OCI-LY1 (cell line): ENCODE results near the gene EIF3L.

Source experiments
- H2AFZ ChIP-seq: fragments of 200-600 bp; sonication (generic), shearing (Covaris generic); 2 replicates; pipeline ENCODE4 v1.6.0; 2014; ENCODE audit warnings: antibody characterized with exemption, mild to moderate bottlenecking, low read length
- H3F3A ChIP-seq: fragments of 200-600 bp; sonication (generic), shearing (Covaris generic); 2 replicates; pipeline ENCODE4 v1.6.0; 2014; ENCODE audit warnings: mild to moderate bottlenecking, antibody characterized with exemption, low read length, moderate library complexity; ENCODE audit not compliant: insufficient read depth
- H3K27ac ChIP-seq: fragments of 200-600 bp; sonication (generic); 2 replicates; pipeline ENCODE4 v1.5.1; 2014; ENCODE audit warnings: low read length, mixed run types, mild to moderate bottlenecking, low read depth; ENCODE audit not compliant: poor library complexity, severe bottlenecking
- H3K27me3 ChIP-seq: fragments of 200-600 bp; sonication (generic); 2 replicates; pipeline ENCODE4 v1.6.0; 2014; ENCODE audit warnings: antibody characterized with exemption, mild to moderate bottlenecking, low read length, moderate library complexity; ENCODE audit not compliant: insufficient read depth
- H3K36me3 ChIP-seq: fragments of 200-600 bp; sonication (generic); 2 replicates; pipeline ENCODE4 v1.6.1; 2014; ENCODE audit warnings: mild to moderate bottlenecking, antibody characterized with exemption, low read length, moderate library complexity, mixed read lengths; ENCODE audit not compliant: insufficient read depth
- H3K4me1 ChIP-seq: fragments of 200-600 bp; sonication (generic); 2 replicates; pipeline ENCODE4 v1.5.1; 2014; ENCODE audit warnings: mild to moderate bottlenecking, low read length, moderate library complexity; ENCODE audit not compliant: insufficient read depth, severe bottlenecking
- H3K4me2 ChIP-seq: fragments of 200-600 bp; sonication (generic), shearing (Covaris generic); 2 replicates; pipeline ENCODE4 v1.6.1; 2014; ENCODE audit warnings: low read length
- H3K4me3 ChIP-seq: fragments of 200-600 bp; sonication (generic); 2 replicates; pipeline ENCODE4 v1.5.1; 2014; ENCODE audit warnings: low read length, low read depth, mild to moderate bottlenecking, mixed read lengths; ENCODE audit not compliant: poor library complexity, severe bottlenecking
- H3K79me2 ChIP-seq: fragments of 200-600 bp; shearing (Covaris generic); 2 replicates; pipeline ENCODE4 v1.6.1; 2016; ENCODE audit warnings: mixed run types, low read length, mixed read lengths; ENCODE audit not compliant: insufficient read depth
- H3K9ac ChIP-seq: fragments of 200-600 bp; sonication (generic), shearing (Covaris generic); 2 replicates; pipeline ENCODE4 v1.6.1; 2014; ENCODE audit warnings: mild to moderate bottlenecking, low read length, mixed read lengths
- H3K9me2 ChIP-seq: fragments of 200-600 bp; sonication (generic), shearing (Covaris generic); 2 replicates; pipeline ENCODE4 v1.6.1; 2014; ENCODE audit warnings: low read depth, mild to moderate bottlenecking, low read length, mixed read lengths
- H3K9me3 ChIP-seq: fragments of 200-600 bp; shearing (Covaris generic); 2 replicates; pipeline ENCODE4 v1.6.1; 2014; ENCODE audit warnings: low read length, mixed read lengths
- H4K20me1 ChIP-seq: fragments of 200-600 bp; sonication (generic), shearing (Covaris generic); 2 replicates; pipeline ENCODE4 v1.6.0; 2016; ENCODE audit warnings: mild to moderate bottlenecking, low read length; ENCODE audit not compliant: insufficient read depth
- EZH2 ChIP-seq: fragments of 200-600 bp; sonication (generic), shearing (Covaris generic); IDR thresholded peaks from 2 replicates; pipeline ENCODE4 v1.8.0; 2017; ENCODE audit warnings: borderline replicate concordance, mixed run types, mild to moderate bottlenecking, antibody characterized with exemption, low read length, moderate library complexity, mixed read lengths
- TF ChIP-seq, protein P1 (sequence below): fragments of 200-600 bp; sonication (generic), shearing (Covaris generic); IDR thresholded peaks from 2 replicates; pipeline ENCODE4 v1.5.1; 2017; ENCODE audit warnings: mild to moderate bottlenecking, antibody characterized with exemption, low read length, moderate library complexity, mixed read lengths

EIF3L gene

DNA sequence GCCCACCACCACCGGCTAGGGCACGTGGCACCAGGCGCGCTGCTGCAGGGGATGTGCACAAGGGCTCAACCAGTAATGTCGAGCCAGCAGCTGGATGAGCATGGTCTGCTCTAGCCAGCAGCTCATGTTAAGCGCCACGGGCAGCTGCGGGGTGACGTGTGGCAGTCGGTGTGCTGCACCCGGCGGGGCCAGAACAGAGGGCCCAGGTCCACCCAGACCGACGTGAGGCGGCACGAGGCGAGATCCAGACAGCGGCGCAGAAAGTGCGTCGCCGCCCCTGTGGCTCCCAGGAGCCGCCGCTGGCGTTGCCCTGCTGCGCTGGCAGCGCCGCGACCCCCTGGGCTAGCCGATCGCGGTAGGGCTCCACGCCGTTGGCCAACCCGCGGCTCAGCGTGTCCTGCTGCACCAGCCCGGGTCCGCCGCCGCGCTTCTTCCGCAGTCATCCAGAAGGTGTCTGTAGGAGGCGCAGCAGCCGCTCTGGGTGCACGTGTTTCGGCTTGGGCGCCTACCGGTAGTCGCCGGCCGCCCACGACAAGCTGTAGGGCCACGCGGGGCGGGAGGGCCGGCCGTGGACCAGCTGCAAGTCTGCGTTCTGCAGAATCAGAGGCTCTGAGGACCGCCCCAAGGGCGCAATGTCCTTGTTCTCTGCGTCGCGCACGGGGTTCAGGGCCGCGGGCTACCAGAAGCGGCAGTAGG lies 30.7 kb upstream of the EIF3L start:
- Histone ChIP-seq H3K79me2 (no peaks in the 10 kb centered on the region), H3K9me3 (no peaks in the 10 kb centered on the region), H3K9ac (peak overlapping the region; percentile 43; the same call in 1 of the 2 replicates), H3K9me2 (no peaks in the 10 kb centered on the region), H3K27me3 (no peaks in the 10 kb centered on the region; the same call in 1 of the 2 replicates), H3F3A (no peaks in the 10 kb centered on the region), H3K27ac (no peak overlapping the region), H2AFZ (no peak overlapping the region), H3K4me2 (peak overlapping the region; percentile 67), H3K4me3 (peak overlapping the region; percentile 49), H4K20me1 (no peaks in the 10 kb centered on the region), H3K4me1 (peaks cover 21% of the 10 kb centered on the region), H3K36me3 (0 out of 2 replicates have a peak, but pooled peaks cover 13% of the 10 kb centered on the region)
- TF ChIP-seq EZH2 = no peak
- TF ChIP-seq, protein P1, sequence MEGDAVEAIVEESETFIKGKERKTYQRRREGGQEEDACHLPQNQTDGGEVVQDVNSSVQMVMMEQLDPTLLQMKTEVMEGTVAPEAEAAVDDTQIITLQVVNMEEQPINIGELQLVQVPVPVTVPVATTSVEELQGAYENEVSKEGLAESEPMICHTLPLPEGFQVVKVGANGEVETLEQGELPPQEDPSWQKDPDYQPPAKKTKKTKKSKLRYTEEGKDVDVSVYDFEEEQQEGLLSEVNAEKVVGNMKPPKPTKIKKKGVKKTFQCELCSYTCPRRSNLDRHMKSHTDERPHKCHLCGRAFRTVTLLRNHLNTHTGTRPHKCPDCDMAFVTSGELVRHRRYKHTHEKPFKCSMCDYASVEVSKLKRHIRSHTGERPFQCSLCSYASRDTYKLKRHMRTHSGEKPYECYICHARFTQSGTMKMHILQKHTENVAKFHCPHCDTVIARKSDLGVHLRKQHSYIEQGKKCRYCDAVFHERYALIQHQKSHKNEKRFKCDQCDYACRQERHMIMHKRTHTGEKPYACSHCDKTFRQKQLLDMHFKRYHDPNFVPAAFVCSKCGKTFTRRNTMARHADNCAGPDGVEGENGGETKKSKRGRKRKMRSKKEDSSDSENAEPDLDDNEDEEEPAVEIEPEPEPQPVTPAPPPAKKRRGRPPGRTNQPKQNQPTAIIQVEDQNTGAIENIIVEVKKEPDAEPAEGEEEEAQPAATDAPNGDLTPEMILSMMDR = peak; percentile 59

DNA sequence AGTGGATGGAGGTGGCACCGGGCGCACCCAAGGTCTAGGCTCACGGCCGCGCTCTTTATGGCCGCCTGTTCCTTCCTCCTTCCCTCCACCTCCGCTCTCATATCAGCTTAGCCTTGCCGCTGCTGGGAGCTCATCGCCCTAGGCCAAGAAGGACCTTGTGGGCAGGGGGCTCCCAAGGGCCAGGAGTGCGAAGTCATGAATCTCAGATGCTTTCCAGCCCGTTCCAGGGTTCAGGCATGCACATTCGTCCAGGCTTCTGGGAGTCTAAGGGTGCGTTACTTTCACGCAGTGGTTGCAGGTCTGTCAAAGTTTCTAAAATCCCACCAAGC lies 30.1 kb upstream of the EIF3L start:
- Histone ChIP-seq H3K9me2 (no peaks in the 10 kb centered on the region), H3K27ac (no peak overlapping the region), H3K4me2 (peak overlapping the region; percentile 67), H3K9me3 (no peaks in the 10 kb centered on the region), H3K4me3 (peak overlapping the region; percentile 49), H3F3A (no peaks in the 10 kb centered on the region), H3K79me2 (no peaks in the 10 kb centered on the region), H3K9ac (peak overlapping the region; percentile 43; the same call in 1 of the 2 replicates), H3K36me3 (0 out of 2 replicates have a peak, but pooled peaks cover 13% of the 10 kb centered on the region), H4K20me1 (no peaks in the 10 kb centered on the region), H2AFZ (no peak overlapping the region), H3K4me1 (peaks cover 21% of the 10 kb centered on the region), H3K27me3 (no peaks in the 10 kb centered on the region; the same call in 1 of the 2 replicates)
- TF ChIP-seq, protein P1 = no peak
- no peak for TF ChIP-seq EZH2

DNA sequence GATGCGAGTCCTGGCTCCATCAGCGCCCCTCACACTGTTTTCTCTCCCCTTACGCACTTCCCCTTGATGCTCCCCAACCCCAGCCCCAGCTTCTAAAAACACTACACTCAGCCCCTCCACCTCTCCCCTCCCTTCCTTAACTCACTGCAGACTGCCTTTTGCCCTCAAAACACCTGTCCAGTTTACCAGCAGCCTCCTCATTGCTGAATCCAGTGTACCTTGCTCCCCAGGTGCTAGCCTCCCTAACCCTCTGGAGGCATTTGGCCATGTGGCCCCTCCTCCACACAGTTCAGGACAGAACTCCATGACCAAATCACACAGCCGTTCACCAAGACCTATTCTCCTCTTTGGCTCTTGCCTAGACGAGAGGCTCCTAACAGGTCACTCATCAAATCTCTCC lies 28.9 kb upstream of the EIF3L start:
- H3K9me3 ChIP-seq = no peaks in the 10 kb centered on the region
- H3K4me3 ChIP-seq = no peak overlapping the region
- H3K79me2 ChIP-seq = no peaks in the 10 kb centered on the region
- H3K27me3 ChIP-seq = no peaks in the 10 kb centered on the region; the same call in 1 of the 2 replicates
- no peaks in the 10 kb centered on the region for H3F3A ChIP-seq
- H3K9me2 ChIP-seq = no peaks in the 10 kb centered on the region
- no peak overlapping the region for H3K27ac ChIP-seq
- H3K36me3 ChIP-seq = 0 out of 2 replicates have a peak, but pooled peaks cover 3% of the 10 kb centered on the region
- TF ChIP-seq, protein P1 = no peak
- no peak for TF ChIP-seq EZH2
- H4K20me1 ChIP-seq = no peaks in the 10 kb centered on the region
- H3K4me1 ChIP-seq = peaks cover 21% of the 10 kb centered on the region
- H2AFZ ChIP-seq = no peak overlapping the region
- no peak overlapping the region for H3K4me2 ChIP-seq
- no peak overlapping the region for H3K9ac ChIP-seq
